A172 (cell line): ENCODE data around the gene ABCC6. TPM values are rescaled to one million over a fixed set of nuclear protein-coding genes. Genes with fewer than 3 reads are reported as not detected.
"Not testable (repeated sequence)": the region's sequence is repeated elsewhere in the genome, so short reads cannot be mapped to it uniquely, and the experiment has no call there.

Experiments used
- DNase-seq: peaks from one replicate; pipeline ENCODE4 v3.0.0-alpha.2; 2015; ENCODE audit warnings: low spot score
- total RNA-seq: library from RNA; depleted of rRNA; stranded (reverse); fragments of >200 nt; shearing (Covaris generic); gene quantifications from 2 replicates; pipeline ENCODE4 v1.2.3, GENCODE V29; 2014

Gene ABCC6
- total RNA-seq, 1 experiment from 2014 or later: not detected

DNA sequence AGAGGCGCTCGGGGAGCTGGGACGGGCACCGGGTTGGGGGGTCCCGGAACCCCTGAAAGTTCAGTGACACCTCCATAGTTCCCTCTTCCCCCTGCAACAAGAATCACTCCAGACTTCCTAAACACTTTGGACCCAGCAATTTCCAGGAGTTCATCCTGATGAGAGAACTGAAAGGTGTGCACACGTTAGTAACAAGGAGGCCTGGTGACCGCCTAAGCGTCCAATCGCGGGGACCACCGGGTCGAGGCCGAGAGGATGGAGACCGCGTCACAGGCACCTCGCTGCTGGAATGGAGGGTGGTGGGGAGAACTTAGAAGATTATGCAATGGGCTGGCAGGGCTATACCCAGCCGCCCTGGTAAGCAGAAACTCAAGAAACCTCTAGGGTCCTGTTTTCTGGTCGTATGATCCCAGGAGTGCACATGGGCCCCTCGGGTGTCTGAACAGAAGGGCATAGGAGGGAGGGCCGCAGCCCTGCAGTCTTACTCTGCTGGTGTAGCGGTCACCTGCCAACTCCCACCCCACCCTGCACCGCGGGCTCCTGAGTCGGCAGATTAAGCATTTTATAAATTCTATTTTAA lies 458 bp upstream of the ABCC6 start:
- not testable (repeated sequence) for DNase-seq

DNA sequence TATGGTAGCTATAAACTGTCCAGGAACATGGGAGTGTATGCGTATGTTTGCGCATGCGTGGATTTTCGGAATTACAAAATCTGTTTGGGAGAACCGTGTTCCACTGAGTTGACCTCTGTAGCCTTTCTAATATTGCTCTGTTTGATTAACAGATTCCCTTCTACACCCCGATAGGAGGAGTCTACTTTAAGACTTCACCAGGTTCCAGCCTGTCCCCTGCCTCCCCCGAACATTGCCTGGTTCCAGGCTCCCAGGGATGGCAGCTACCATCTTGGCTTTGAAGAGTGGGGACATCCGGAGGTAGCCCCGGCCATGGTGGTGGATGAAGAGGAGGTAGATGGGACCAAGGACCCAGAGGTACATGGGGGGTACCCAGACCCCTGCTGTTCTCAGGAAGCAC lies 1.9 kb downstream of the ABCC6 start:
- not testable (repeated sequence) for DNase-seq

DNA sequence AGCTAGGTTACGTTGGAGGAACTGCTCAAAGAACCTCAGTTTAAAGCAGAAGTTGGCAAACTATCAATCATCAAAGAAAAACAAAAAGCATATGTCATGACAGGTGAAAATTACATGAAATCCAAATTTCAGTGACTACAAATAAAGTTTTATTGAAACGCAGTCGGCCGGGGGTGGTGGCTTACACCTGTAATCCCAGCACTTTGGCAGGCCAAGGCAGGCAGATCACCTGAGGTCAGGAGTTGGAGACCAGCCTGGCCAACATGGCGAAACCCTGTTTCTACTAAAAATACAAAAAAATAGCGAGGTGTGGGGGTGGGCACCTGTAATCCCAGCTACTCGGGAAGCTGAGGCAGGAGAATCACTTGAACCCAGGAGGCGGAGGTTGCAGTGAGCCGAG lies 2.8 kb downstream of the ABCC6 start:
- not testable (repeated sequence) for DNase-seq

DNA sequence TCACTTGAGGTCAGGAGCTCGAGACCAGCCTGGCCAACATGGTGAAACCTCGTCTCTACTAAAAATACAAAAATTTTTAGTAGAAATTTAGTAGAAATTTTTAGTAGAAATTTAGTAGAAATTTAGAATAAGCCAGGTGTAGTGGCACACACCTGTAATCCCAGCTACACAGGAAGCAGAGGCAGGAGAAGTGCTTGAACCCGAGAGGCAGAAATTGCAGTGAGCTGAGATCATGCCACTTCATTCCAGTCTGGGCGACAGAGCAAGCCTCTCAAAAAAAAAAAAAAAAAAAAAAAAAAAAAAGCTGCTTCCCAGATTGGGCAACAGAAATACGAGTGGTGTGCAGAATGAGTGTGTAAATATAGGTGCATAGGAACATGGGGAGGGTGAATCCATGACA lies 4.5 kb downstream of the ABCC6 start:
- not testable (repeated sequence) for DNase-seq

DNA sequence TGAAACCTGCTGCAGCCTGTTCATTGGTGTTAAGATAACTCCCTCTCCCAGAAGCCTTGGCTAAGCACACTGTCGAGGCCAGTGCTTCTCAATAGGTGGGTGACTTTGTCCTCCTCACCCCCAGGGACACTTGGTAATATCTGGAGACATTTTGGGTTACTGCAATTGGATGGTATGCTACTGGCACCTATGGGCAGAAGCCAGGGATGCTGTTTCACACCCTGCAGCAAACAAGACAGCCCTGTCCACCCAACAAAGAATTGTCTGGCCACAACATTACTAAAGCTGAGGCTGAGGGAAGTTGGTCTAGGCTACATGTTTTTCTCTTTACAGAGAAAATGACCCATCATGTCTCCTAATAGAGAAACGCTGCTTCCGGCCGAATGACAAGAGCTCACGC lies 4.9 kb downstream of the ABCC6 start:
- DNase-seq: not testable (repeated sequence)

DNA sequence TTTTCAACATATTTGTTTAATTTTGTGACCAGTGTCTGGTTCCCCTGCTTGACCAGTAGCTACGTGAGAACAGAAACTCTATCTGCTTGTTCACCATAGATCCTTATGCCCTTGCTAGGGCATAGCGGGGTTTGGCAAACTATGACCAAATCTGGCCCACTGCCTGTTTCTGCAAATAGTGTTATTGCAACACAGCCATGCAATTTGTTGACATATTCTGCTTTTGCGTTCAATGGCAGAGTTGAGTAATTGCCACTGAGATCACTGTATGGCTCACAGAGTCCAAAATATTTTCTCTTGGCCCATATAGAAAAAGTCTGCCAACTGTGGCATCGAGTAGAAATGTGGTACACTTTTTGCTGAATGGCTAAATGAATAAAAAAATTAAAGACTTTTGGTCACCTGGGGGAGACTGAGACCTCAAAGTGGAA lies 9.4 kb downstream of the ABCC6 start:
- DNase-seq: not testable (repeated sequence)

DNA sequence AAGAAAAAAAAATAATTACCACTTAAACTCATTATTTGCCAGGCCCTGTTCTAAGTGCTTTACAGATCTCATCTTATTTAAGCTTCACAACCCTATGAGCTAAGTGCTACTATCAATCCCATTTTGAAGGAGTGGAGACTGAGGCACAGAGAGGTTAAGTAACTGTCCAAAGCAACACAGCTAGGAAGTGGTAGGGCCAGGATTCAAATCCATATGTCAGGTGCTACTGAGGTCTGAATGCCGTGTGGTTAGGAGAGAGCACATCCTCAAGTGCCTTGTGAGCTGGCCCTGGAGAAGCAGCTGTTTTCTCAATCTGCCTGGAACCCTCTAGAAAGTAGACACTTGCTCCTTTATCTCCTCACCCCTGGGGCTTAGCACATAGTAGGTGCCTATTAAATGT lies 11.9 kb downstream of the ABCC6 start:
- not testable (repeated sequence) for DNase-seq

DNA sequence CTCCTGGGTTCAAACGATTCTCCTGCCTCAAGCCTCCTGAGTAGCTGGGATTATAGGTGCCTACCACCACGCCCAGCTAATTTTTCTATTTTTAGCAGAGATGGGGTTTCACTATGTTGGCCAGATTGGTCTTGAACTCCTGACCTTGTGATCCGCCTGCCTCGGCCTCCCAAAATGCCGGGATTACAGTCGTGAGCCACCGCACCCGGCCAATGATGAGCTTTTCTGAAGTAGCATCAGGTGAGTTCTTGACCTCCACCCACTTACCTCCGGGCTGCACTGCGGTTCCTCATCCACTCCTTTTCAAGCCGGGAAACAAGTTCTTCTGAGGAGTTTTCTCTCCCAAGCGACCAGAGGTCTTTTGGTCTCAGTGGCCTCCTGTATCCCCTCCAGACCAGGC lies 14.8 kb downstream of the ABCC6 start:
- not testable (repeated sequence) for DNase-seq

DNA sequence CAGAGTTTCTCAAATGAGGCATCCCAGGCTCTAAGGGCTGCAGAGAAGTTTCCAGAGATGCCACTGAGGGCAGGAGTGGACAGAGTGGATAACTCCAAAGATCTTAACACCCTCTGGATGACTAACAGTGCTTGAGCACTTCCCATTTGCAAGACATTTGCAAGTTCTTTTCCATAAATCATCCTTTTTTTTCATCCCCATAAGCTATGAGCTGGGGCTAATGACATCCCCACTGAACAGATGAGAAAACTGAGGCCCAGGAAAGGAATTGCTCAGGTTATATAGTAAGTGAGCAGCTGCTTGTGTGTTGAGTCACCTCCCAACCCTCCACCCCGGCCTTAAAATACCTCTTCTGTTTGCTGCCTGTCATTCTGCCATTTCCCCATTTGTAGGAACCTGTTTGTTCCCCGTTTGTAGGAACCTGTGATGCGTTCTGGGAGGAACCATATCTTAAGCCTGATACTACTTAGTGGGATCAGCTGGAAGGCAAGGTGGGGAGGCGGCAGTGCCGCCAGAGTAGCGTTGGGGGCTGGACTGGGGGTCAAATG lies 15.4 kb downstream of the ABCC6 start:
- not testable (repeated sequence) for DNase-seq

DNA sequence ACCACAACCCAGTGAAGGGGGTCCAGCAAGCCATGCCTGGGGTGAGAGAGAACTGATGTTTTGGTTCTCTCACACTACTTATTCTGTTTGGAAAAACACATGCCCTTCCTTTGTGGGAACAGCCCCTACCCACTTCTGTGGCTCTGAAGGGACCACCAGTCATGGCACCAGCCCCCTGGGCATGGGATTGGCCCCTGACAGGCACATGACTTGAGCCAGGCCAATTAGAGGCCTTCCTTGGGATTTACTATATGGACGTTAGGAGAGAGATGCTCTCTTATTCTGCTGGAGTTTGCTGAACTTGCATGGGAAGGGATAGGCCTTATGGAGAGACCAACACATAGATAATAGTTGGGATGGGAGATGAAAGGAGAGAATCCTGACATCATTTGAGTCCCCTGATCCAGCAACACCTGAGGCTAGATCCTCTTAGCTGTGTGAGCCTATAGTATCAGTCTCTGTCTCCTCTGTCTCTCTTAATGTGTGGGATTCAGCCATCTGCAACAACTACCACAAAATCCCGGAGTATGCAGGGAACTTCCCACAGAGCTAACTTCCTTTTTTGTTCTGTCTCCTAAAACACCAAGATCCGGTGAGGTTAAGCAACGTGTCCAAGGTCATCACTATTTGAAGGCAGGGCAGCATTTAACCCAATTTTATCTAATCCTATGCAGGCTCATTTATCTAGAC lies 16.1 kb downstream of the ABCC6 start:
- DNase-seq: not testable (repeated sequence)

DNA sequence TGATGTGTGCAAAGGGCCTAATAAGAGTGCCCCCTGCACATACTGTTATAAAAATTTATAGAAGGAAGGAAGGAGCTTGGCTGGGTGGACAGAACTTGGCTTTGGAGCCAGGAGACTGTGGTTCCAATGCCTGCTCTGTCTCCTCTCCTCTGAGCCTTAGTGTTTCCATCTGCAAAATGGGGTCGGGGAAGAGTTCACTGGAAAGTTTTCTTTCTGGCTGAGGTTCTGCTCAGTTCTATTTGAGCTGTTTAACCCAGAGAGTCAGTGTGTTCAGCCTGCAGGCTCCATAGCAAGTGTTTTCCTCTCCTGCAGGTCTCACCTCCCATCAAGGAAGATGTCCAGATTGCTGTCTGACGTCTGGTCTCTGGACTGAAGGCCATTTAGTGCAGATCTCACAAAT lies 17.4 kb downstream of the ABCC6 start:
- DNase-seq: not testable (repeated sequence)

DNA sequence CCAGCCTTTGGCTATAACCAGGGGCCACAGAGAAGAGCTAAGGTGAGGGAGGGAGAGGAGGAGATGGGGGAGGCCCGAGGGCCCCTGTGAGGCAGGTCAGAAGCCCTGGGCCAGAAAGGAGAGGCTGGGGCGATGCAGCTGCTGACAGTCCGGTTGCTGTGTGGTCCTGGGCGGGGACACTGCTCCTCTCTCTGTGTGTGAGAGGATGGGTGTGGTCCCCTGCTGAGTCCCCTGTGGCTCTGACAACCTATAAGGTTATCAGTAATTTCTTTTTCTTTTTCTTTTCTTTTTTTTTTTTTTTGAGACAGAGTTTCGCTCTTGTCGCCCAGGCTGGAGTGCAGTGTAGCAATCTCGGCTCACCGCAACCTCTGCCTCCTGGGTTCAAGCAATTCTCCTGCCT lies 18.7 kb downstream of the ABCC6 start:
- not testable (repeated sequence) for DNase-seq

DNA sequence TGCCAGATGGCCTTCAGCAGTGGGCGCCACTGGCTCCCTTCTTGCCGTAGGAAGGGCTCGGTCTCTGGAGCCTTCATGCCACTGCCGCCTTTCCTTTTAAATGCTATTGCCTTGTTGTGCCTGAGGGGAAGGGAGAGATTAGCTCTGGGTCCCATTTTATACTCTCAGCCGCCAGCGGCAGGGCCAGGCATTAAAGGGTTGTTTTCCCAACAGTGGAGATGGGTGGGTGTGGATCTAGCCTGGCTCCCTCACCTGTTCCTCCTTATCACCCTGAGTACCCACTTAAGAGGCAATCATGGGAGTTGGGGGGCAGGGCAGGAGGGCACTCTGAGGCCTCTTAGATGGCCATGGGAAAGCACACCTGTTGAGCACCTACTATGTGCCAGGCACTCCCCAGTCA lies 19.8 kb downstream of the ABCC6 start:
- not testable (repeated sequence) for DNase-seq

DNA sequence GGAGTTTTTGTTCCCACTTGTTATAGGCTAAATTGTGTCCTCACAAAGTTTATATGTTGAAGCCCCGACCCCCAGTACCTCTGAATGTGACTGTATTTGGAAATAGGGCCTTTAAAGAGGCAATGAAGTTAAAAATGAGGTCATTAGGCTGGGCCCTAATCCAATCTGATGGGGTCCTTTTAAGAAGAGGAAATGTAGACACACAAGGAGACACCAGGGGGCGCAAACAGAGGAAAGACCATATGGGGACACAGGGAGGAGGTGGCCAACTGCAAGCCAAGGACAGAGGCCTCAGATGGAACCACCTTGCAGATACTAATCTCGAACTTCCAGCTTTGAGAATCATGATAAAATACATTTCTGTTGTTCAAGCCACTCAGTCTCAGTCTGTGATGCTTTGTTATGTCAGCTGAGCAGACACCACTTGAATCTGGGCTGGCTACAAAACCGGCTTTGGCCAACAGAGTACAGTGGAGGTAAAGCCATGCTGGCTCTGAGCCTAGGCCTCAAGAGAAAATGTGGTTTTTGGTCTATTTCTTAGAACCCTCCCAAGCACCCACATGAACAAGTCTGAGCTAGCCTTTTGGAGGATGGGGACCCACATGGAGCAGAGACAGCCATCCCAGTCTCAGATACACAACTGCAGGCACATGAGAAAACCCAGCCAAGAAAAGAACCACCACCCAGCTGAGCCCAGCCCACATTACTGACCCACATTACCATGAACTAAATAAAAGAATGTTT lies 20.7 kb downstream of the ABCC6 start:
- peak; percentile 48 for DNase-seq

DNA sequence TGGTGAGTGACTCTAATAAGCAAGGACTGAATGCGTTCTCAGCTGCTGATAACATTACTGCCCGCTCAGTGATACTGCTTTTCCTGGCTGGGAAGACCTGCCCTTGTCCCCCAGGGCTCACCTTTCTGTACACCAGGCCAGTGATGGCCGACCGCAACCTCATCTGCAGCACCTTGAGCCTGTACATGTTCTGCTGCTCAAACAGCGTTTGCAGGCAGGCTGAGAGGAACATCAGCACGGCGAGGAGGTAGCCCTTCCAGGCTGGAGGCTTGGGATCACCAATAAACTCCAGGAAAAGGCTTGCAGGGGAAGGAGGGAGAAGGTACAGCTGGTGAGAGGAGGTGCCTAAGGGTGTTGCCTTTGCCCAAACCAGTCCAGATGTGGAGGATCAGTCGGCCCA lies 21.4 kb downstream of the ABCC6 start:
- not testable (repeated sequence) for DNase-seq

DNA sequence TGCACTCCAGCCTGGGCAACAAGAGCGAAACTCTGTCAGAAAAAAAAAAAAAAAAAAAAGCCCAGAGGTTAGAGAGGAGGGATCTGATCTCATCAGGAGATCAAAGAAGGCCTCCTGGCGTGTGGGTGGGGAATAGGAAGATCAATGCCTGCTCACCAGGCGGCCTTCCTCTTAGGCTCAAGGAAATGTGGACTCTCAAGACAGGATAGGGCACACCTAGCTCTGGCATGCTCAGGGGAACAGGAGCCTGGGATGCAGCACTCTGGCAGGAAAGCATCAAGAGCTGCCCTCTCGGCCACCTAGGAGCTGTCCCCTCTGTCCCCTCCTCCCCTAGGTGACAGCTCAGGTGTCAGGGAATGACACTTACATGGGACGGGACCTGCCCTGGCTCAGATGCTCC lies 22.9 kb downstream of the ABCC6 start:
- not testable (repeated sequence) for DNase-seq

DNA sequence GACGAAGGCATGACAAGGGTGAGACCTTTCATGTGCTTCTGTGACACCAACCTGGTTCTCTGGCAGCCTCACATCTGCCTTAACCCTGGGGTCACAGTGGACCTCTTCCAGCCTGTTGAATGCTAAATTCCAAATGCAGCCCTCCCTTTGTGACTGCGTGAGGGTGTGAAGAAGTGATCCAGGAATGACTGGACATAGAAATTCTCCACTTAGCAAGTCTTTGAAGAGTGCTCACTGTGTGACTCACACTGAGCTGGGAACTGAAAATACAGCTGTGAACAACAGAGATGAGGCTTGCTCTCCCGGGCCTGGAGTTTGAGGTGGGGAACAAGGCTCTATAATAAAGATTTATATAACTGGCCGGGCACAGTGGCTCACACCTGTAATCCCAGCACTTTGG lies 23.9 kb downstream of the ABCC6 start:
- DNase-seq: peak; percentile 65

DNA sequence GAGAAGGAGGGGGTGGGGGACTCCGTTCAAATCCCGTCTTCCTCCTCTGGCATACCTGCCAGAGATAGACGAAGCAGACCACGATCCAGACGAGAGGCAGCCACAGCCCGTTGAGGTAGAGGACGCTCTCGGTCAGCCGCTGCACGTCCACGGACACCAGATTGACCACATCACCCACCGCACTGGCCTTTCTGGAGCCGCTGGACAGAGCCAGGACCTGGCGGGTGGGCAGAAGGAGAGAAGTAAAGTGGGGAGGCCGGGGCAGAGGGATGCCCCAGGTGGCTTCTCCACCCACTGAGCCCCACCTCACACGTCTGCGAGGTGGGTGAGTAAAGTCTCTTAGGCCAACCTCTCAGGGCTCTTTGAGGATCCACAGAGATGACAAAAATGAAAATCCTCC lies 25.3 kb downstream of the ABCC6 start:
- no peak for DNase-seq

DNA sequence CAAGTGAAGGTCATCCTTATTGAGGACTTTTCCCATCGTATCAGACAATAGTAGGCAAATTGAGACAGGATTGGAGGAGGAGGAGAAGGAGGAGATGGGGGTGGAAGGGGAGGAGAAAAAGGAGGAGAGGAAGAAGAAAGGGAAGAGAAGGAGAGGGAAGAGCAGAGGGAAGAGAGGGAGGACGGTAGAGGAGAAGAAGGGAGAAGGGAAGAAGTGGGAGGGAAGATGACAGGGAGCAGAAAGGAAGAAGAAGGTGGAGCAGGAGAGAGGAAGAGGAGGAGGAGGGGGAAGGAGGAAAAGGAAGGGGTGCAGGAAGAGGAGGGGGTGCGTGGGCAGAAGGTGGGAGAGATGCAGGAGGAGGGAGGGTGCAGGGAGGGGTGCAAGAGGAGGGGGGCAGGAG lies 26.0 kb downstream of the ABCC6 start:
- no peak for DNase-seq

DNA sequence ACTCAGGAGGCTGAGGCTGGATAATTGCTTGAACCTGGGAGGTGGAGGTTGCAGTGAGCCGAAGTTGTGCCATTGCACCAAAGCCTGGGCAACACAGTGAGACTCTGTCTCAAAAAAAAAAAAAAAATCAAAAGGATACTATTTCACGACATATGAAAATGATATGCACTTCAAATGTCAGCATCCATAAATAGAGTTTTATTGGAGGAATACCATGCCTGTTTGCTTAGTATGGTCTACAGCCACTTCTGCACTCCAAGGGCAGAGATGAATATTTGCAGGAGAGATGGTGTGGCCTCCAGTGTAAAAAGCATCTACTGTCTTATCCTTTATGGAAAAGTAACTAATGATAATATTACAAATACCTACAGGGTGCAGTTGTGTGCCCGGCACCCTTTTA lies 27.2 kb downstream of the ABCC6 start:
- DNase-seq: no peak

DNA sequence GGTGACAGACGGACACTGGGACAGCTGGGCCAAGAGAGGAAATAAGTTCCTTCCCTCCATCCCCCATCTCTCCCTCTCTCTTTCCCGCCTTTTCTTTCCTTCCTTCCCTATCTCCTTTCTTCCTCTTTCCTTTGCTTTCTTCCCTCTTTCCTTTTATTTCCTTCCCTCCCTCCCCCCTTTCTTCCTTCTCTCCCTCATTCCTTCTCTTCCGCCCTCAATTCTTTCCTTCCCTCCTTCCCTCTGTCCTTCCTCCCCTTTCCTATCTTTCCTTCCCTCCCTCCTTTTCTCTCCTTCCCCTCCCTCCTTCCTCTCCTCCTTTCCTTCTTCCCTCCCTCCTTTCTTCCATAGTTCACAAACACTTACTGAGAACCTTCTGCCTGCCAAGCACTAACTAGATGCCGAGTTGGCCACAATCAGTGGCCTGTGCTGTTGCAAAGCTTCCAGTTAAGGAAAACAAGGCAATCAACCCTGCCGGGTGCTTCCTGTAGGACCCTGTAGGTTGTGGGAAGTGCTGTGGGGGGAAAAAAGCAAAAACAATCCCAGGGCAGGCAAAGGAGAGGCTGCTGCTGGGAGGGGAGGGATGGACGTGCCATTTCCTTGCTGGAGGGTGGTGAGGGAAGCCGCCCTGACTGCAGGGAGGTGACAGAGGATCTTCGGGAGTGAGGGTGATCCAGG lies 31.7 kb downstream of the ABCC6 start:
- DNase-seq: no peak

DNA sequence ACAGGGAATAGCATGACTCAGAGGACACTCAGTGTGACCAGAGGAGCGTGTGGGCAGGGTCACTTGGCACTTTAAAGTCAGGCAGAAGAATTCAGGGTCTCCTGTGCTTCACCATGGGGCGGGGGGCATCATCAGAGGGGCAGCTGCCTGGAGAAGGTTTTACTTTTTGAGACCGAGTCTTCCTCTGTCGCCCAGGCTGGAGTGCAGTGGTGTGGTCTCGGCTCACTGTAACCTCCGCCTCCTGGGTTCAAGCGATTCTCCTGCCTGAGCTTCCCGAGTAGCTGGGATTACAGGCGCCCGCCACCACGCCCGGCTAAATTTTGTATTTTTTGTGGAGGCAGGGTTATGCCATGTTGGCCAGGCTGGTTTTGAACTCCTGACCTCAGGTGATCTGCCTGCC lies 32.3 kb downstream of the ABCC6 start:
- DNase-seq: not testable (repeated sequence)
